GM13977 (cell line): Measurements from ENCODE around the gene HIPK2.

Experiments
- DNase-seq: peaks from one replicate; pipeline ENCODE4 v3.0.0; 2012; ENCODE audit warnings: low spot score
- CTCF ChIP-seq: IDR thresholded peaks from 2 replicates; pipeline ENCODE4 v1.5.1; 2012; ENCODE audit warnings: mild to moderate bottlenecking, control low read depth; ENCODE audit not compliant: insufficient read depth; ENCODE audit errors: extremely low read depth, missing control alignments
- in situ Hi-C: fragments of 300-500 bp; cut with MboI; formaldehyde crosslinking; loops from one replicate; pipeline ENCODE4 v1.12.0; 2022; ENCODE audit warnings: low sequenced_read_pairs, low pct_unique_long_range_greater_than_20kb, mixed read lengths, inconsistent platforms; ENCODE audit not compliant: unreplicated experiment

The HIPK2 gene

GRCh38 chr7:139727151-139727705, 50.6 kb downstream of the HIPK2 start:
- DNase-seq = no peak
- no peak for TF ChIP-seq CTCF
- in situ Hi-C loops = no loop called here

- no peak for DNase-seq
- TF ChIP-seq CTCF = no peak
- in situ Hi-C loops = no loop called here
These were observed 51.3 kb downstream of the HIPK2 start for GRCh38 chr7:139726485-139726869.

GRCh38 chr7:139725858-139726484, 51.8 kb downstream of the HIPK2 start:
- TF ChIP-seq CTCF = no peak
- in situ Hi-C loops = no loop called here
- DNase-seq = no peak

- DNase-seq = no peak
- no peak for TF ChIP-seq CTCF
- in situ Hi-C loops = no loop called here
These were observed 52.7 kb downstream of the HIPK2 start for GRCh38 chr7:139725077-139725476.

- no peak for TF ChIP-seq CTCF
- DNase-seq = no peak
- in situ Hi-C loops = no loop called here
These were observed 55.2 kb downstream of the HIPK2 start for GRCh38 chr7:139722604-139723003.

- in situ Hi-C loops = no loop called here
- DNase-seq = no peak
- TF ChIP-seq CTCF = no peak
These were observed 56.0 kb downstream of the HIPK2 start for GRCh38 chr7:139721821-139722220.
